OCI-LY1 (cell line): ENCODE results near the gene RNASEH2B.

Experiments used
- H2AFZ ChIP-seq: fragments of 200-600 bp; sonication (generic), shearing (Covaris generic); 2 replicates; pipeline ENCODE4 v1.6.0; 2014; ENCODE audit warnings: antibody characterized with exemption, mild to moderate bottlenecking, low read length
- H3F3A ChIP-seq: fragments of 200-600 bp; sonication (generic), shearing (Covaris generic); 2 replicates; pipeline ENCODE4 v1.6.0; 2014; ENCODE audit warnings: mild to moderate bottlenecking, antibody characterized with exemption, low read length, moderate library complexity; ENCODE audit not compliant: insufficient read depth
- H3K27ac ChIP-seq: fragments of 200-600 bp; sonication (generic); 2 replicates; pipeline ENCODE4 v1.5.1; 2014; ENCODE audit warnings: low read length, mixed run types, mild to moderate bottlenecking, low read depth; ENCODE audit not compliant: poor library complexity, severe bottlenecking
- H3K27me3 ChIP-seq: fragments of 200-600 bp; sonication (generic); 2 replicates; pipeline ENCODE4 v1.6.0; 2014; ENCODE audit warnings: antibody characterized with exemption, mild to moderate bottlenecking, low read length, moderate library complexity; ENCODE audit not compliant: insufficient read depth
- H3K36me3 ChIP-seq: fragments of 200-600 bp; sonication (generic); 2 replicates; pipeline ENCODE4 v1.6.1; 2014; ENCODE audit warnings: mild to moderate bottlenecking, antibody characterized with exemption, low read length, moderate library complexity, mixed read lengths; ENCODE audit not compliant: insufficient read depth
- H3K4me1 ChIP-seq: fragments of 200-600 bp; sonication (generic); 2 replicates; pipeline ENCODE4 v1.5.1; 2014; ENCODE audit warnings: mild to moderate bottlenecking, low read length, moderate library complexity; ENCODE audit not compliant: insufficient read depth, severe bottlenecking
- H3K4me2 ChIP-seq: fragments of 200-600 bp; sonication (generic), shearing (Covaris generic); 2 replicates; pipeline ENCODE4 v1.6.1; 2014; ENCODE audit warnings: low read length
- H3K4me3 ChIP-seq: fragments of 200-600 bp; sonication (generic); 2 replicates; pipeline ENCODE4 v1.5.1; 2014; ENCODE audit warnings: low read length, low read depth, mild to moderate bottlenecking, mixed read lengths; ENCODE audit not compliant: poor library complexity, severe bottlenecking
- H3K79me2 ChIP-seq: fragments of 200-600 bp; shearing (Covaris generic); 2 replicates; pipeline ENCODE4 v1.6.1; 2016; ENCODE audit warnings: mixed run types, low read length, mixed read lengths; ENCODE audit not compliant: insufficient read depth
- H3K9ac ChIP-seq: fragments of 200-600 bp; sonication (generic), shearing (Covaris generic); 2 replicates; pipeline ENCODE4 v1.6.1; 2014; ENCODE audit warnings: mild to moderate bottlenecking, low read length, mixed read lengths
- H3K9me2 ChIP-seq: fragments of 200-600 bp; sonication (generic), shearing (Covaris generic); 2 replicates; pipeline ENCODE4 v1.6.1; 2014; ENCODE audit warnings: low read depth, mild to moderate bottlenecking, low read length, mixed read lengths
- H3K9me3 ChIP-seq: fragments of 200-600 bp; shearing (Covaris generic); 2 replicates; pipeline ENCODE4 v1.6.1; 2014; ENCODE audit warnings: low read length, mixed read lengths
- H4K20me1 ChIP-seq: fragments of 200-600 bp; sonication (generic), shearing (Covaris generic); 2 replicates; pipeline ENCODE4 v1.6.0; 2016; ENCODE audit warnings: mild to moderate bottlenecking, low read length; ENCODE audit not compliant: insufficient read depth
- CTCF ChIP-seq: fragments of 200-600 bp; sonication (generic), shearing (Covaris generic); IDR thresholded peaks from 2 replicates; pipeline ENCODE4 v1.5.1; 2017; ENCODE audit warnings: mild to moderate bottlenecking, antibody characterized with exemption, low read length, moderate library complexity, mixed read lengths
- EZH2 ChIP-seq: fragments of 200-600 bp; sonication (generic), shearing (Covaris generic); IDR thresholded peaks from 2 replicates; pipeline ENCODE4 v1.8.0; 2017; ENCODE audit warnings: borderline replicate concordance, mixed run types, mild to moderate bottlenecking, antibody characterized with exemption, low read length, moderate library complexity, mixed read lengths

The RNASEH2B gene

GRCh38 chr13:51000571-51001260 lies 91.1 kb downstream of the RNASEH2B start:
- no peaks in the 10 kb centered on the region for H3K9me2 ChIP-seq
- H3K79me2 ChIP-seq = no peaks in the 10 kb centered on the region
- TF ChIP-seq EZH2 (no peak), CTCF (no peak)
- H3K27ac ChIP-seq = no peak overlapping the region
- no peak overlapping the region for H3K9ac ChIP-seq
- no peak overlapping the region for H3K4me3 ChIP-seq
- no peaks in the 10 kb centered on the region for H3K4me1 ChIP-seq
- H3K4me2 ChIP-seq = no peak overlapping the region
- H3K27me3 ChIP-seq = peaks cover 4% of the 10 kb centered on the region; the same call in 1 of the 2 replicates
- no peaks in the 10 kb centered on the region for H3K9me3 ChIP-seq
- no peaks in the 10 kb centered on the region for H4K20me1 ChIP-seq
- no peaks in the 10 kb centered on the region for H3K36me3 ChIP-seq
- no peaks in the 10 kb centered on the region for H3F3A ChIP-seq
- no peak overlapping the region for H2AFZ ChIP-seq

DNA sequence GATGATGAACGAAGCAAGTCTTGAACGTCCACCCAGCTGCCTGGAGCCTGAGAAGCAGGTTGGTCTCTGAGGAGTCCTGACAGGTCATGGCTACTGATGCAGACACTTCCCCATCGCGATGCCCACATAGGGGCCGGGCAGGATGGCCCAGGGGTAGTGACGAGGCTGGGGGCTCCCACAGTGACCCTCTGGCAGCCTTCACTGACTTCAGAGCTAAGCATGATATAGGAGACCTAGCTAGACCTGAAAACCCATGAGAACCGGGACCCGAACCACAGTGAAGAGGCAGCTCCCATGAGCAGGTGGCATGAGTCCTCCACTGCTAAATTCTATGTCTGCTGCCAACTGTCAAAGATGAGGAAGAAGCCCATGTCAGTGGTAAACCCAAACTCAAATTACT lies 91.7 kb downstream of the RNASEH2B start:
- Histone ChIP-seq H3K27me3 (peaks cover 4% of the 10 kb centered on the region; the same call in 1 of the 2 replicates), H3K4me3 (no peak overlapping the region), H3K9me3 (no peaks in the 10 kb centered on the region), H3K4me2 (no peak overlapping the region), H3K4me1 (no peaks in the 10 kb centered on the region), H3F3A (no peaks in the 10 kb centered on the region), H3K36me3 (no peaks in the 10 kb centered on the region), H4K20me1 (no peaks in the 10 kb centered on the region), H2AFZ (no peak overlapping the region), H3K9me2 (no peaks in the 10 kb centered on the region), H3K79me2 (no peaks in the 10 kb centered on the region), H3K9ac (no peak overlapping the region), H3K27ac (no peak overlapping the region)
- TF ChIP-seq CTCF = no peak
- TF ChIP-seq EZH2 = no peak

GRCh38 chr13:51002736-51003135 lies 93.1 kb downstream of the RNASEH2B start:
- no peak overlapping the region for H3K9ac ChIP-seq
- no peaks in the 10 kb centered on the region for H3K9me3 ChIP-seq
- TF ChIP-seq CTCF (no peak), EZH2 (no peak)
- H3K9me2 ChIP-seq = no peaks in the 10 kb centered on the region
- no peak overlapping the region for H3K4me3 ChIP-seq
- H3K27ac ChIP-seq = no peak overlapping the region
- no peak overlapping the region for H2AFZ ChIP-seq
- peaks cover 4% of the 10 kb centered on the region; the same call in 1 of the 2 replicates for H3K27me3 ChIP-seq
- H3K4me1 ChIP-seq = no peaks in the 10 kb centered on the region
- H3K4me2 ChIP-seq = no peak overlapping the region
- H3K36me3 ChIP-seq = no peaks in the 10 kb centered on the region
- no peaks in the 10 kb centered on the region for H3F3A ChIP-seq
- H3K79me2 ChIP-seq = no peaks in the 10 kb centered on the region
- no peaks in the 10 kb centered on the region for H4K20me1 ChIP-seq
